ENCODE data around the gene KRT78.
"Not testable (repeated sequence)": the region's sequence is repeated elsewhere in the genome, so short reads cannot be mapped to it uniquely, and the experiment has no call there.

The KRT78 gene

GRCh38 chr12:52871291-52872039 is 22.7 kb upstream of the KRT78 start:
- DNase-seq, result peak; percentile 35

- peak; percentile 74 for DNase-seq
These were observed 21.8 kb upstream of the KRT78 start for GRCh38 chr12:52870361-52871290.

- peak; percentile 41 for DNase-seq
These were observed 18.8 kb upstream of the KRT78 start for GRCh38 chr12:52867642-52868041.

- no peak for DNase-seq
These were observed 18.4 kb upstream of the KRT78 start for GRCh38 chr12:52867152-52867551.

- no peak for DNase-seq
These were observed 16.5 kb upstream of the KRT78 start for GRCh38 chr12:52865090-52865944.

GRCh38 chr12:52862023-52862422 is 13.2 kb upstream of the KRT78 start:
- DNase-seq, result no peak

GRCh38 chr12:52861511-52861910 is 12.7 kb upstream of the KRT78 start:
- no peak for DNase-seq

GRCh38 chr12:52860102-52860823 is 11.5 kb upstream of the KRT78 start:
- no peak for DNase-seq

GRCh38 chr12:52857500-52857899 is 8.7 kb upstream of the KRT78 start:
- DNase-seq, result no peak

GRCh38 chr12:52856787-52857186 is 8.0 kb upstream of the KRT78 start:
- no peak for DNase-seq

- DNase-seq, result not testable (repeated sequence)
These were observed 7.3 kb upstream of the KRT78 start for GRCh38 chr12:52856077-52856476.

- no peak for DNase-seq
These were observed 3.0 kb upstream of the KRT78 start for GRCh38 chr12:52851787-52852186.

GRCh38 chr12:52850681-52851080 is 1.9 kb upstream of the KRT78 start:
- DNase-seq, result no peak

- no peak for DNase-seq
These were observed 717 bp upstream of the KRT78 start for GRCh38 chr12:52849511-52849910.

GRCh38 chr12:52847335-52848102 is 1.3 kb downstream of the KRT78 start:
- DNase-seq, result no peak

- DNase-seq, result no peak
These were observed 2.3 kb downstream of the KRT78 start for GRCh38 chr12:52846356-52846970.

- DNase-seq, result no peak
These were observed 2.8 kb downstream of the KRT78 start for GRCh38 chr12:52845946-52846345.

- DNase-seq, result no peak
These were observed 4.4 kb downstream of the KRT78 start for GRCh38 chr12:52844386-52844785.

GRCh38 chr12:52839436-52840105 is 9.2 kb downstream of the KRT78 start:
- DNase-seq, result no peak
